Right atrium auricular region (tissue), 2 donors: Measurements from ENCODE around the gene KLRG1. TPM values are rescaled to one million over a fixed set of nuclear protein-coding genes. Genes with fewer than 3 reads are reported as not detected.

Source experiments
- DNase-seq: peaks from one replicate; pipeline ENCODE4 v3.0.0-alpha.2; 2019; ENCODE audit warnings: low spot score
- H3K27ac ChIP-seq, 2 donors: fragments of 200-600 bp; sonication (generic); 1 replicate in 1 of 2; 2 replicates in 1 of 2; pipeline ENCODE4 v1.5.1; 2016 to 2019
- H3K27me3 ChIP-seq, 2 donors: fragments of 200-600 bp; sonication (generic); one replicate each; pipeline versions ENCODE4 v1.5.1 to v1.6.0; 2017 to 2019
- H3K36me3 ChIP-seq: fragments of 200-600 bp; sonication (generic); one replicate; pipeline ENCODE4 v1.5.1; 2016
- H3K4me1 ChIP-seq, 2 donors: fragments of 200-600 bp; sonication (generic); one replicate each; pipeline versions ENCODE4 v1.5.1 to v1.6.0; 2017 to 2019
- H3K4me3 ChIP-seq, 2 donors: fragments of 200-600 bp; sonication (generic); 1 replicate in 1 of 2; 2 replicates in 1 of 2; pipeline ENCODE4 v1.5.1; 2017 to 2019; ENCODE audit warnings: mild to moderate bottlenecking in 1 of 2, moderate library complexity in 1 of 2
- H3K9me3 ChIP-seq, 2 donors: fragments of 200-600 bp; sonication (generic); one replicate each; pipeline ENCODE4 v1.5.1; 2019
- CTCF ChIP-seq, 2 donors: fragments of 200-600 bp; sonication (generic); IDR thresholded peaks; one replicate each; pipeline ENCODE4 v1.5.1; 2019; ENCODE audit warnings: antibody characterized with exemption in 2 of 2
- total RNA-seq, 2 donors: library from RNA; depleted of rRNA; stranded (reverse); fragments of >200 nt; gene quantifications; one replicate each; pipeline ENCODE4 v1.1.0, GENCODE V29; 2016

Gene KLRG1
- total RNA-seq, 2 donors from 2014 or later = 1.7 to 3.3 TPM

- DNase-seq = no peak
- TF ChIP-seq CTCF (IDR thresholded peaks at IDR 0.05) = no peak
- Histone ChIP-seq H3K27me3 (no peaks in the 10 kb centered on the region), H3K9me3 (no peaks in the 10 kb centered on the region), H3K36me3 (no peaks in the 10 kb centered on the region), H3K27ac (no peak overlapping the region), H3K4me1 (peaks cover 0 to 9% of the 10 kb centered on the region in 2 donors), H3K4me3 (no peak overlapping the region)
Observed at GRCh38 chr12:8953773-8954402, 35.5 kb upstream of the KLRG1 start.

GRCh38 chr12:8956073-8956472, 33.3 kb upstream of the KLRG1 start:
- Histone ChIP-seq H3K4me3 (no peak overlapping the region), H3K4me1 (peaks cover 0 to under 1% of the 10 kb centered on the region in 2 donors), H3K27me3 (no peaks in the 10 kb centered on the region), H3K27ac (no peak overlapping the region), H3K9me3 (no peaks in the 10 kb centered on the region), H3K36me3 (no peaks in the 10 kb centered on the region)
- no peak for DNase-seq
- TF ChIP-seq CTCF (IDR thresholded peaks at IDR 0.05) = no peak

- Histone ChIP-seq H3K27me3 (no peaks in the 10 kb centered on the region), H3K4me3 (no peak overlapping the region), H3K9me3 (no peaks in the 10 kb centered on the region), H3K36me3 (no peaks in the 10 kb centered on the region), H3K27ac (no peak overlapping the region), H3K4me1 (no peaks in the 10 kb centered on the region)
- no peak for TF ChIP-seq CTCF (IDR thresholded peaks at IDR 0.05)
- no peak for DNase-seq
Observed at GRCh38 chr12:8956772-8957171, 32.6 kb upstream of the KLRG1 start.

GRCh38 chr12:8957561-8957960, 31.8 kb upstream of the KLRG1 start:
- no peak overlapping the region for H3K4me3 ChIP-seq
- no peaks in the 10 kb centered on the region for H3K27me3 ChIP-seq

GRCh38 chr12:8958066-8958465, 31.3 kb upstream of the KLRG1 start:
- DNase-seq = no peak
- Histone ChIP-seq H3K4me1 (no peaks in the 10 kb centered on the region), H3K4me3 (no peak overlapping the region), H3K27me3 (no peaks in the 10 kb centered on the region), H3K36me3 (no peaks in the 10 kb centered on the region), H3K9me3 (no peaks in the 10 kb centered on the region), H3K27ac (no peak overlapping the region)
- TF ChIP-seq CTCF (IDR thresholded peaks at IDR 0.05) = no peak

More at GRCh38 chr12:8957561-8957960, 31.8 kb upstream of the KLRG1 start:
- H3K9me3 ChIP-seq = no peaks in the 10 kb centered on the region
- H3K36me3 ChIP-seq = no peaks in the 10 kb centered on the region
- H3K27ac ChIP-seq = no peak overlapping the region
- no peaks in the 10 kb centered on the region for H3K4me1 ChIP-seq
- no peak for DNase-seq
- no peak for TF ChIP-seq CTCF (IDR thresholded peaks at IDR 0.05)

GRCh38 chr12:8960176-8960575, 29.2 kb upstream of the KLRG1 start:
- H3K27ac ChIP-seq = no peak overlapping the region
- DNase-seq = no peak
- H3K36me3 ChIP-seq = no peaks in the 10 kb centered on the region
- H3K4me1 ChIP-seq = no peaks in the 10 kb centered on the region
- no peaks in the 10 kb centered on the region for H3K9me3 ChIP-seq
- no peaks in the 10 kb centered on the region for H3K27me3 ChIP-seq
- no peak overlapping the region for H3K4me3 ChIP-seq
- no peak for TF ChIP-seq CTCF (IDR thresholded peaks at IDR 0.05)
